NCI-H2029 (cell line): ENCODE results near the gene ACOT6.
"Not testable (repeated sequence)": the region's sequence is repeated elsewhere in the genome, so short reads cannot be mapped to it uniquely, and the experiment has no call there.

ENCODE experiments used
- DNase-seq: peaks from one replicate; lab custom pipeline; 2025; lab: John Stamatoyannopoulos, UW

The ACOT6 gene

GRCh38 chr14:73655851-73656250, 43.5 kb downstream of the ACOT6 start:
- DNase-seq = no peak

GRCh38 chr14:73659202-73659601, 46.9 kb downstream of the ACOT6 start:
- not testable (repeated sequence) for DNase-seq

- no peak for DNase-seq
Observed at GRCh38 chr14:73660511-73660910, 48.2 kb downstream of the ACOT6 start.

DNA sequence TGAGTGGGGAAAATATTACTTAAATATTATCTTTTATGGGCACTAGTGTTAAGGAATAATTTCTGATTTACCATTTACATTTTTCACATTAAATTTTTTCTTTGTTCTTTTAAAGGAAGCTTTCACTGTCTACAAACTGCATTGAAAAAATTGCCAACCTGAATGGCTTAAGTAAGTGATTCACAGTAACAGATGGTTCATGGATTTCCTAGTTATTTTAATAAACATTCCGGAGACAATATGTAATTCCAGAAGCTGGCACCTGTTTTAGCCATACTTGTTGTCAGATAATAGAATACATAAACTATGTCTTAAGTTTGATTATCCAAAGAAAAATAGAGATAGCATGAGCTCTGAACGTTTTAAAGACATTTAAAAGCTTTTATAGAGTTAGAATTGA, 49.6 kb downstream of the ACOT6 start:
- no peak for DNase-seq

DNA sequence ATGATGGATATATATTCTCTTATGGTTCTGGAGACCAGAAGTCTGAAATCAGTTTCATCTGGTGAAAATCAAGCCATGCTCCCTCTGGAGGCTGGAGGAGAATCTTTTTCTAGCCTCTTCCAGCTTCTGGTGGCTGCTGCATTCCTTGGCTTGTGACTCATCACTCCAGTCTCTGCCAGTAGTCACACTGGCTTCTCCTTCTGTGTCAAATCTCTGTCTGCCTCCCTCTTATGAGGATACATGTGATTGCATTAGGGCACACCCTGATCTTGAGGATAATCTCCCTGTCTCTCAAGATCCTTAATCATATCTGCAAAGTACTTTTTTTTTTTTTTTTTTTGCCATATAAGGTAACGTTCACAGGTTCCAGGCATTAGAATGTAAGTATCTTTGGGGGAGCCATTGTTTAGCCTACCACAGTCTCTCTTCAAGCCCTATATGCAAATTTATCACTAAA, 50.2 kb downstream of the ACOT6 start:
- DNase-seq = no peak

DNA sequence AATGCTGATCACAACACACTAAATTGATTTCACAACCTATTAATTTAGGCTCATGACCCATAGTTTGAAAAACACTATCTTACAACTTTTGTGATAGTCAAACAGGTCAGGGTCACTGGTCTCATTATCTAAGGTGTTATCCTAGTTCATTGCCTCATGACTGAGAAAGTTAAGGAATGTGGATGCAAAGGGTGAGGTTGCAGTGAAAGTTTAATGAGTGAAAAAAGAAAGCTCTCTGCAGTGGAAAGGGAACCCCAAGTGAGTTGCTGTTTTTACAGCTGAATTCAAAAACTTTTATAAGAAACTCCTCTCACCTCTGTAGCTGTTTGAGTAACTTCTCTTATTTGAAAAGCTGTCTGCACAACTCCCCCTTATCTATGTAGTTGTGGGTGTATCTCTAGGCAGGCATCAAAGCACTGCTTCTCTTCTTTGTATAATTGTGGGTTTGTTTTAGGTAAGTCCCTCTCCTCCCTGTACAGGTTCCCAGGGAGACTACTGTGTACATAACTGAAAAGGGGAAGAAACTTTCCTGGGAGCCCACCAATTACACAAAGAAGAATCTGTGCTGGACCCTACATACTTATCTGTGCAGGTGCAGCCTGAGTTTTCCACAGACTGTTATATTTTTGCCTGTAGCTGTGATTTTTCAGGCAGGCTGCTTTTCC, 51.4 kb downstream of the ACOT6 start:
- no peak for DNase-seq

- DNase-seq = no peak
Observed at GRCh38 chr14:73665130-73665529, 52.8 kb downstream of the ACOT6 start.

DNA sequence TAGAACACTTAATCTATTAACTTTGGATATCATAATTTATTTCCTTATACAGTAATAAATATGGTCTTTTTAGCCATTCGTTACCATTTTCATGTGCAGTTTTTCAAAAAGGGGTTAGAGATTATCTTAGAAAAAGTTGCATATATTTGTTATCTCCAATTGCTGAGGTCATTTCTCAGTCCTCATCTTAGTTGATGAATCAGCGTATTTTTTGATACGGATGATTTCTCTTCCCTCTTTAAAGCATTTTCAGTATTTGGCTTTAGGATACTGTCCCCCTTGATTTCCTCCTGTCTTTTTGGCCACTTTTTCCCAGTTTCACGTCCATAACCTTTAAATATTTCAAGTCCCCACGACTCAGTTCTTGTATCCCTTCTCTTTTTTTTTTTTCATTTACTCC, 54.3 kb downstream of the ACOT6 start:
- DNase-seq = no peak

GRCh38 chr14:73667854-73668253, 55.5 kb downstream of the ACOT6 start:
- no peak for DNase-seq
